HL-60 (cell line): ENCODE measurements around the gene SMIM13.

Experiments used
- GABPA ChIP-seq: IDR thresholded peaks from 2 replicates; pipeline ENCODE4 v1.6.1; 2012; ENCODE audit warnings: low read depth
- POLR2AphosphoS5 ChIP-seq: IDR thresholded peaks from 2 replicates; pipeline ENCODE4 v1.6.1; 2012; ENCODE audit warnings: low read depth
- SPI1 ChIP-seq: IDR thresholded peaks from 2 replicates; pipeline ENCODE4 v1.6.1; 2012; ENCODE audit warnings: low read depth, mild to moderate bottlenecking, borderline replicate concordance
- TF ChIP-seq, protein P1 (sequence below): IDR thresholded peaks from one replicate; pipeline ENCODE4 v1.5.1; 2011; ENCODE audit warnings: low read length, control low read depth, inconsistent platforms; ENCODE audit not compliant: insufficient read depth

DNA sequence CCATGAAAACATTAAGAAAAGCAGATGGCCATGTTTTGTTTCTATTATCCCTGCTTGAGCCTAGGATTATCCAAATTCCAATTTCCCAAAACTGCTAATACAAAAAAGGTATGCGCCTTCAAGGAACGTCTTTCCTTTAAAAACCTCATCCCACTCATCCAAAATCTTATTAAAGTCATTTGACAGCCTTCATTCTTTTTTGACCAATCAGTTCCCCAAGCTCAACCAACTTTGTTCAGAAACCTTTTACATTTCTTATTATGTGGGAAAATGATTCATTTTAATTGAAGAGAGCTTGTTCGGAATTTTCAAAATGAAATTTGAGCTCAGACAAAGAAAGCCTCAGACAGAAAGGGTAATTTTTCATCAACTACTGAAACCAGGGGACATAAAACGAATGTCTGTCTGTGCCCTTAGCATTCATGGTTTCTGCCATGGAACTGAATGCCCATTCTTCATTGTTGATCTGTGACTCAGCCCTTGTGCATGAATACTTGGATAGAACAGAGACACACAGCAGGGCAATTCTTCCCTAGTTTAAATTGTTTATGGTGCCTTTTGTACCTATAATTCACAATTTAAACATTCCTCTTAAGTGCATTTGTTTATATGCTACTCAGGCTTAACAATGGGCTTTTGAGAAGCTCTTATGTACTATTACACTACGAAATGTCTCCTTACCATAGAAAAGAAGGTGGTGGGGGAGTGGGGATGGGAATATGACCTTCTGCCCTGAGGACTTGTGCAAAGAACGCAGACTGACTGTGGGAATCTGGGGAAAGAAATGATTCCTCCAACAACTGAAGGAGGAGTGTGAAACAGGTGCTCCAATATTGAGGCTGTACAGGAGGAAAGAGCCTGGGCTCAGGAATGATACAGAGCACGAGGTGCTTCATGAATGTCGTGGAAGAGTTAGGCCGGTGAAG lies 67.7 kb downstream of the SMIM13 start:
- TF ChIP-seq, protein P1, sequence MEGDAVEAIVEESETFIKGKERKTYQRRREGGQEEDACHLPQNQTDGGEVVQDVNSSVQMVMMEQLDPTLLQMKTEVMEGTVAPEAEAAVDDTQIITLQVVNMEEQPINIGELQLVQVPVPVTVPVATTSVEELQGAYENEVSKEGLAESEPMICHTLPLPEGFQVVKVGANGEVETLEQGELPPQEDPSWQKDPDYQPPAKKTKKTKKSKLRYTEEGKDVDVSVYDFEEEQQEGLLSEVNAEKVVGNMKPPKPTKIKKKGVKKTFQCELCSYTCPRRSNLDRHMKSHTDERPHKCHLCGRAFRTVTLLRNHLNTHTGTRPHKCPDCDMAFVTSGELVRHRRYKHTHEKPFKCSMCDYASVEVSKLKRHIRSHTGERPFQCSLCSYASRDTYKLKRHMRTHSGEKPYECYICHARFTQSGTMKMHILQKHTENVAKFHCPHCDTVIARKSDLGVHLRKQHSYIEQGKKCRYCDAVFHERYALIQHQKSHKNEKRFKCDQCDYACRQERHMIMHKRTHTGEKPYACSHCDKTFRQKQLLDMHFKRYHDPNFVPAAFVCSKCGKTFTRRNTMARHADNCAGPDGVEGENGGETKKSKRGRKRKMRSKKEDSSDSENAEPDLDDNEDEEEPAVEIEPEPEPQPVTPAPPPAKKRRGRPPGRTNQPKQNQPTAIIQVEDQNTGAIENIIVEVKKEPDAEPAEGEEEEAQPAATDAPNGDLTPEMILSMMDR: no peak
- TF ChIP-seq SPI1 (no peak), GABPA (no peak), POLR2AphosphoS5 (no peak)
